DND-41 (cell line): Measurements from ENCODE around the gene CDKN2AIP.

Experiments
- ATAC-seq: fragments of 200-7000 bp; cut with Tn5 transposase; 3 replicates; pipeline ENCODE4 v1.9.1; 2021; ENCODE audit warnings: low read depth; ENCODE audit not compliant: insufficient read depth
- DNase-seq: peaks from one replicate; pipeline ENCODE4 v3.0.0-alpha.2; 2020
- H2AFZ ChIP-seq: 2 replicates; pipeline ENCODE4 v1.6.0; 2012; ENCODE audit warnings: low read depth, low read length
- H3K27ac ChIP-seq: 2 replicates; pipeline ENCODE4 v1.5.1; 2012; ENCODE audit warnings: low read length, inconsistent platforms
- H3K27me3 ChIP-seq: fragments of 200-600 bp; sonication (generic); 2 replicates; pipeline ENCODE4 v1.6.0; 2012; ENCODE audit warnings: low read length, mild to moderate bottlenecking, inconsistent platforms; ENCODE audit not compliant: insufficient read depth, poor library complexity
- H3K36me3 ChIP-seq: 2 replicates; pipeline ENCODE4 v1.5.1; 2012; ENCODE audit warnings: low read length, inconsistent platforms; ENCODE audit not compliant: insufficient read depth
- H3K4me1 ChIP-seq: 2 replicates; pipeline ENCODE4 v1.5.1; 2012; ENCODE audit warnings: mild to moderate bottlenecking, low read length; ENCODE audit not compliant: insufficient read depth
- H3K4me2 ChIP-seq: 2 replicates; pipeline ENCODE4 v1.6.0; 2012; ENCODE audit warnings: mild to moderate bottlenecking, moderate library complexity, low read length, inconsistent platforms; ENCODE audit not compliant: insufficient read depth
- H3K4me3 ChIP-seq, 2 experiments: fragments of 200-600 bp in 1 of 2; shearing (Covaris generic) in 1 of 2; 2 replicates each; pipeline ENCODE4 v1.5.1; 2012 to 2016; ENCODE audit warnings: inconsistent platforms in 2 of 2, low read length in 2 of 2, mild to moderate bottlenecking in 2 of 2, low read depth in 1 of 2, moderate library complexity in 1 of 2
- H3K79me2 ChIP-seq: 2 replicates; pipeline ENCODE4 v1.6.0; 2012; ENCODE audit warnings: low read length, inconsistent platforms; ENCODE audit not compliant: insufficient read depth
- H3K9ac ChIP-seq: 2 replicates; pipeline ENCODE4 v1.6.0; 2012; ENCODE audit warnings: low read depth, mild to moderate bottlenecking, inconsistent platforms, low read length, moderate library complexity
- H3K9me3 ChIP-seq: 2 replicates; pipeline ENCODE4 v1.5.1; 2012; ENCODE audit warnings: low read length, moderate library complexity, mild to moderate bottlenecking, inconsistent platforms; ENCODE audit not compliant: insufficient read depth, severe bottlenecking
- H4K20me1 ChIP-seq: 2 replicates; pipeline ENCODE4 v1.6.0; 2012; ENCODE audit warnings: low read length; ENCODE audit not compliant: insufficient read depth
- EZH2 ChIP-seq: IDR thresholded peaks from 3 replicates; pipeline ENCODE4 v1.6.1; 2012; ENCODE audit warnings: borderline replicate concordance, low read depth, mild to moderate bottlenecking, moderate library complexity, low read length, inconsistent platforms; ENCODE audit not compliant: severe bottlenecking
- TF ChIP-seq, protein P1 (sequence below): IDR thresholded peaks from 2 replicates; pipeline ENCODE4 v1.5.1; 2012; ENCODE audit warnings: borderline replicate concordance, low read length, moderate library complexity, mild to moderate bottlenecking; ENCODE audit not compliant: poor library complexity, severe bottlenecking; ENCODE audit errors: extremely low read depth

The CDKN2AIP gene

GRCh38 chr4:183445097-183445428 lies 627 bp downstream of the CDKN2AIP start:
- Histone ChIP-seq H3K79me2 (peaks cover 58% of the 10 kb centered on the region), H3K27me3 (no peaks in the 10 kb centered on the region), H3K4me2 (peak overlapping the region; percentile 76), H3K4me3 (peak overlapping the region; percentile 67 to 98), H3K9ac (peak overlapping the region; percentile 97), H3K4me1 (peaks cover 35% of the 10 kb centered on the region), H3K9me3 (no peaks in the 10 kb centered on the region), H3K27ac (peak overlapping the region; percentile 98), H4K20me1 (peaks cover 27% of the 10 kb centered on the region), H2AFZ (peak overlapping the region; percentile 93), H3K36me3 (peaks cover 48% of the 10 kb centered on the region)
- ATAC-seq (peak; percentile 35), DNase-seq (peak; percentile 60)
- no peak for TF ChIP-seq EZH2
- TF ChIP-seq, protein P1, sequence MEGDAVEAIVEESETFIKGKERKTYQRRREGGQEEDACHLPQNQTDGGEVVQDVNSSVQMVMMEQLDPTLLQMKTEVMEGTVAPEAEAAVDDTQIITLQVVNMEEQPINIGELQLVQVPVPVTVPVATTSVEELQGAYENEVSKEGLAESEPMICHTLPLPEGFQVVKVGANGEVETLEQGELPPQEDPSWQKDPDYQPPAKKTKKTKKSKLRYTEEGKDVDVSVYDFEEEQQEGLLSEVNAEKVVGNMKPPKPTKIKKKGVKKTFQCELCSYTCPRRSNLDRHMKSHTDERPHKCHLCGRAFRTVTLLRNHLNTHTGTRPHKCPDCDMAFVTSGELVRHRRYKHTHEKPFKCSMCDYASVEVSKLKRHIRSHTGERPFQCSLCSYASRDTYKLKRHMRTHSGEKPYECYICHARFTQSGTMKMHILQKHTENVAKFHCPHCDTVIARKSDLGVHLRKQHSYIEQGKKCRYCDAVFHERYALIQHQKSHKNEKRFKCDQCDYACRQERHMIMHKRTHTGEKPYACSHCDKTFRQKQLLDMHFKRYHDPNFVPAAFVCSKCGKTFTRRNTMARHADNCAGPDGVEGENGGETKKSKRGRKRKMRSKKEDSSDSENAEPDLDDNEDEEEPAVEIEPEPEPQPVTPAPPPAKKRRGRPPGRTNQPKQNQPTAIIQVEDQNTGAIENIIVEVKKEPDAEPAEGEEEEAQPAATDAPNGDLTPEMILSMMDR, result no peak

DNA sequence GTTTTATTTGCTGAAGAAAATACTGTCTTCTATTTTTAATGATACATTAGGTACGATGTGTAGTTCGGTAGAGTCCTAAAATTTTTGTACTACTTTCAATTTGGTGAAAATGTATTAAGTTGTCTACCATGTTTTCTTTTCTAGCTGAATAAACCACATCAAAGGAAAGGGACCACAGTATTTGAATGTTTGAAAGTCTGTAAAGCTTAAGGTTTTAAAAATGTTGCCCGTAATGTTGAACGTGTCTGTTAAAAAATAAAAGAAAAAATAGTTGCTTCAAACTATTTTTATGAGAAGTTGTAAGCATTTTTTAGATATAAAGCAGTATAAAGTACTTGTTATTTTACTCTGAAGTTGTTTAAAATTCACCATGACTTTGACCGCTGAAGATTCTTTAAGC lies 3.2 kb downstream of the CDKN2AIP start:
- Histone ChIP-seq H3K4me1 (peaks cover 35% of the 10 kb centered on the region), H3K4me3 (no peak overlapping the region), H3K27me3 (no peaks in the 10 kb centered on the region), H3K36me3 (peaks cover 62% of the 10 kb centered on the region), H3K27ac (no peak overlapping the region), H3K9me3 (no peaks in the 10 kb centered on the region), H3K9ac (no peak overlapping the region), H4K20me1 (peaks cover 27% of the 10 kb centered on the region), H3K4me2 (peak overlapping the region; percentile 76; the same call in 1 of the 2 replicates), H3K79me2 (peaks cover 58% of the 10 kb centered on the region), H2AFZ (no peak overlapping the region)
- TF ChIP-seq, protein P1, result no peak
- TF ChIP-seq EZH2, result no peak
- no peak for DNase-seq
- ATAC-seq, result no peak

- Histone ChIP-seq H3K9me3 (no peaks in the 10 kb centered on the region), H4K20me1 (peaks cover 27% of the 10 kb centered on the region), H3K27ac (no peak overlapping the region), H2AFZ (no peak overlapping the region), H3K36me3 (peaks cover 64% of the 10 kb centered on the region), H3K79me2 (peaks cover 55% of the 10 kb centered on the region), H3K27me3 (no peaks in the 10 kb centered on the region), H3K4me2 (peak overlapping the region; percentile 76; the same call in 1 of the 2 replicates), H3K9ac (no peak overlapping the region), H3K4me1 (peaks cover 28% of the 10 kb centered on the region), H3K4me3 (no peak overlapping the region)
- ATAC-seq (no peak), DNase-seq (no peak)
- TF ChIP-seq, protein P1, result no peak
- no peak for TF ChIP-seq EZH2
These were observed 4.0 kb downstream of the CDKN2AIP start for GRCh38 chr4:183448436-183448835.
